A549 (cell line): ENCODE measurements around the gene ABHD1. TPM values are rescaled to one million over a fixed set of nuclear protein-coding genes. Genes with fewer than 3 reads are reported as not detected.

ENCODE experiments used
- ATAC-seq, 2 experiments: fragments of 200-7000 bp in 1 of 2; fragments of >200 bp in 1 of 2; cut with Nextera tagmentation in 1 of 2; cut with Tn5 transposase in 1 of 2; 3 replicates each; pipeline versions ENCODE4 v1.8.0 to v1.9.1; 2018 to 2020; ENCODE audit warnings: mild to moderate bottlenecking in 1 of 2, moderate library complexity in 1 of 2
- CTCF ChIA-PET: fragments of 300-600 bp; sonication (Branson Sonifier 250); formaldehyde crosslinking; extraction: SDS; loops from one replicate; lab custom pipeline; 2021; ENCODE audit warnings: antibody characterized with exemption, inconsistent platforms; lab: Yijun Ruan, JAX
- POLR2A ChIA-PET: fragments of 350-600 bp; formaldehyde crosslinking; extraction: SDS; loops from one replicate; lab custom pipeline; 2021; ENCODE audit warnings: antibody characterized with exemption, inconsistent platforms; lab: Yijun Ruan, JAX
- DNase-seq, 2 experiments: peaks; one replicate each; pipeline versions ENCODE4 v3.0.0 to v3.0.0-alpha.2; 2011 to 2016; ENCODE audit warnings: low read depth in 1 of 2, low spot score in 1 of 2
- FAIRE-seq: peaks from 2 replicates; lab custom pipeline; 2011; peaks lifted over from hg19 to GRCh38; lab: Jason Lieb, UNC
- H3K27ac ChIP-seq, 2 experiments: fragments of >200 bp; sonication (Bioruptor Twin); formaldehyde crosslinking; 3 replicates each; pipeline ENCODE4 v1.5.1; 2016 to 2017
- H3K4me1 ChIP-seq: fragments of >200 bp; sonication (Bioruptor Twin); formaldehyde crosslinking; 3 replicates; pipeline ENCODE4 v1.6.1; 2016
- H3K4me2 ChIP-seq: fragments of >200 bp; sonication (Bioruptor Twin); formaldehyde crosslinking; 3 replicates; pipeline ENCODE4 v1.6.1; 2016
- H3K4me3 ChIP-seq: fragments of >200 bp; sonication (Bioruptor Twin); formaldehyde crosslinking; 3 replicates; pipeline ENCODE4 v1.5.1; 2016
- H3K9me3 ChIP-seq: fragments of >200 bp; sonication (Bioruptor Twin); formaldehyde crosslinking; 3 replicates; pipeline ENCODE4 v1.6.1; 2016
- BHLHE40 ChIP-seq: IDR thresholded peaks from 2 replicates; pipeline ENCODE4 v1.6.1; 2012; ENCODE audit warnings: low read depth, low read length, inconsistent platforms
- CBX2 ChIP-seq: fragments of 200-600 bp; sonication (generic); IDR thresholded peaks from 2 replicates; pipeline ENCODE4 v1.6.1; 2016; ENCODE audit warnings: low read depth, mild to moderate bottlenecking, borderline replicate concordance
- E2F6 ChIP-seq: IDR thresholded peaks from 2 replicates; pipeline ENCODE4 v1.6.1; 2012; ENCODE audit warnings: low read depth, borderline replicate concordance
- EHMT2 ChIP-seq: fragments of 200-600 bp; sonication (generic); IDR thresholded peaks from 2 replicates; pipeline ENCODE4 v1.6.1; 2016; ENCODE audit warnings: antibody characterized with exemption, low read depth, mild to moderate bottlenecking, moderate library complexity
- FOSL2 ChIP-seq, 2 experiments: fragments of 450-650 bp in 1 of 2; fragments of >200 bp in 1 of 2; sonication (Bioruptor Twin) in 1 of 2; formaldehyde crosslinking; IDR thresholded peaks; 2 replicates each; pipeline versions ENCODE4 v1.5.0 to v1.6.1; 2016 to 2020; ENCODE audit warnings: mild to moderate bottlenecking in 1 of 2, moderate library complexity in 1 of 2
- HDAC2 ChIP-seq: fragments of 200-600 bp; sonication (generic); IDR thresholded peaks from 2 replicates; pipeline ENCODE4 v1.6.1; 2016
- HES2 ChIP-seq: fragments of >200 bp; sonication (Bioruptor Twin); formaldehyde crosslinking; IDR thresholded peaks from 2 replicates; pipeline ENCODE4 v1.6.1; 2016
- KDM1A ChIP-seq: fragments of 200-600 bp; sonication (generic); IDR thresholded peaks from 2 replicates; pipeline ENCODE4 v1.6.1; 2016; ENCODE audit warnings: low read depth, mild to moderate bottlenecking
- MAFK ChIP-seq: fragments of 450-650 bp; IDR thresholded peaks from 2 replicates; pipeline ENCODE4 v1.6.1; 2014; ENCODE audit not compliant: partially characterized antibody
- NFE2L2 ChIP-seq: fragments of 150-350 bp; conservative IDR thresholded peaks from 2 replicates; pipeline ENCODE4 v1.6.1; 2014; ENCODE audit warnings: low read length
- NR3C1 ChIP-seq: fragments of >200 bp; sonication (Bioruptor Twin); formaldehyde crosslinking; IDR thresholded peaks from 3 replicates; pipeline ENCODE4 v1.6.1; 2017
- RCOR1 ChIP-seq: fragments of 150-350 bp; IDR thresholded peaks from 2 replicates; pipeline ENCODE4 v1.6.1; 2014; ENCODE audit warnings: antibody characterized with exemption, low read length, low read depth
- TFCP2L1 ChIP-seq: fragments of 250-450 bp; sonication (Bioruptor Pico); IDR thresholded peaks from 2 replicates; pipeline ENCODE4 v1.5.0; 2021; ENCODE audit warnings: mild to moderate bottlenecking
- ZFP36 ChIP-seq: fragments of 450-650 bp; IDR thresholded peaks from 2 replicates; pipeline ENCODE4 v1.6.1; 2014; ENCODE audit warnings: borderline replicate concordance; ENCODE audit not compliant: partially characterized antibody
- WGBS: methylation state at CpG from one replicate; pipeline ENCODE4 v1.1.6; 2017; ENCODE audit errors: missing lambda C conversion rate; 5-methylcytosine and 5-hydroxymethylcytosine counted together
- polyA plus RNA-seq, 4 experiments: library from polyadenylated mRNA; depleted of rRNA in 3 of 4; stranded (reverse); fragments of >200 nt; fragmentation: RNase III in 1 of 4; extraction: RNeasy Plus Mini Kit Qiagen cat#74134 plus additional on column Dnase treatment in 1 of 4; gene quantifications; 2 replicates in 3 of 4; 3 replicates in 1 of 4; pipeline ENCODE4 v1.2.3, GENCODE V29; 2011 to 2017

The ABHD1 gene
- polyA plus RNA-seq, 2 of the 4 experiments (the other 2 are of a cell fraction): 0.96 to 1.9 TPM

GRCh38 chr2:27147935-27148334 lies 24.3 kb downstream of the ABHD1 start:
- WGBS: 81% methylated on average over 8 of the region's 8 CpGs
- DNase-seq (no peak), ATAC-seq (no peak), FAIRE-seq (no peak)
- POLR2A ChIA-PET: no interaction called here
- Histone ChIP-seq H3K4me1 (0 out of 3 replicates have a peak, but pooled peaks cover 5% of the 10 kb centered on the region), H3K27ac (no peak overlapping the region), H3K4me2 (no peak overlapping the region), H3K4me3 (no peak overlapping the region), H3K9me3 (peaks cover 3% of the 10 kb centered on the region; the same call in 1 of the 3 replicates)
- TF ChIP-seq ZFP36 (no peak), HDAC2 (no peak), EHMT2 (no peak), NFE2L2 (no peak), CBX2 (no peak), KDM1A (no peak), MAFK (no peak), HES2 (no peak)
- CTCF ChIA-PET: interaction anchor here (0.7 to 2.0 kb wide), 4 partner anchors 18 to 155 kb away, joined by 3 to 7 read pairs (median 4); no protein-coding TSS in a partner anchor

- ATAC-seq: peak in 1 of 2 experiments; percentile 11; a peak in 2 of 6 replicates
- Histone ChIP-seq H3K27ac (no peak within 1 kb of the TSS), H3K4me1 (0 out of 3 replicates have a peak, but pooled peaks cover 8% of the 10 kb centered on the region), H3K9me3 (no peaks in the 10 kb centered on the region), H3K4me2 (no peak within 1 kb of the TSS), H3K4me3 (no peak within 1 kb of the TSS)
- no peak for DNase-seq
- ChIA-PET CTCF (interaction anchor here (1.1 to 2.6 kb wide), 4 partner anchors 9 to 154 kb away, joined by 3 to 9 read pairs (median 5); no protein-coding TSS in a partner anchor), POLR2A (no interaction called here)
- WGBS: 60% methylated on average over 6 of the region's 12 CpGs
- FAIRE-seq: no peak
- no peak for TF ChIP-seq CBX2
- no peak for TF ChIP-seq HES2
- no peak for TF ChIP-seq NR3C1
Measured at GRCh38 chr2:27148801-27149439, 25.3 kb downstream of the ABHD1 start, which contains the start of gene TCF23. Gene TCF23, plus strand, starts transcription at chr2:27149004. Its CDS starts 130 bp downstream, at chr2:27149134.

GRCh38 chr2:27149570-27150405 lies 26.2 kb downstream of the ABHD1 start:
- DNase-seq (no peak), ATAC-seq (no peak; a peak in 1 of 6 replicates), FAIRE-seq (no peak)
- ChIA-PET POLR2A (interaction anchor here (0.5 kb wide), 1 partner anchor 60 kb away, joined by 3 read pairs; no protein-coding TSS in a partner anchor), CTCF (interaction anchor here (0.9 to 2.6 kb wide), 6 partner anchors 8 to 131 kb away, joined by 3 to 9 read pairs (median 3); partner anchors contain the start of gene PRR30)
- Histone ChIP-seq H3K4me3 (no peak overlapping the region), H3K4me2 (no peak overlapping the region), H3K4me1 (0 out of 3 replicates have a peak, but pooled peaks cover 8% of the 10 kb centered on the region), H3K27ac (no peak overlapping the region), H3K9me3 (no peaks in the 10 kb centered on the region)
- WGBS: 82% methylated on average over 29 of the region's 29 CpGs
- TF ChIP-seq E2F6 (no peak), FOSL2 (IDR thresholded peaks at IDR 0.05) (no peak), FOSL2 (CRISPR knock-in tag; IDR thresholded peaks at IDR 0.05) (no peak), BHLHE40 (no peak), TFCP2L1 (CRISPR knock-in tag) (no peak)

GRCh38 chr2:27150639-27151230 lies 27.1 kb downstream of the ABHD1 start:
- Histone ChIP-seq H3K4me1 (0 out of 3 replicates have a peak, but pooled peaks cover 8% of the 10 kb centered on the region), H3K9me3 (no peaks in the 10 kb centered on the region), H3K27ac (no peak overlapping the region), H3K4me2 (no peak overlapping the region), H3K4me3 (no peak overlapping the region)
- 70% methylated on average over 8 of the region's 8 CpGs for WGBS
- ChIA-PET POLR2A (interaction anchor here (0.5 kb wide), 1 partner anchor 61 kb away, joined by 3 read pairs; no protein-coding TSS in a partner anchor), CTCF (interaction anchor here (0.9 to 5.1 kb wide), 7 partner anchors 8 to 130 kb away, joined by 3 to 36 read pairs (median 3); partner anchors contain the start of gene PRR30)
- no peak for ATAC-seq
- TF ChIP-seq RCOR1: no peak
- no peak for DNase-seq
- FAIRE-seq: no peak
